NCI-H460 (cell line): ENCODE results near the gene CREB5. TPM values are rescaled to one million over a fixed set of nuclear protein-coding genes. Genes with fewer than 3 reads are reported as not detected.

Experiments
- DNase-seq: peaks from one replicate; pipeline ENCODE4 v3.0.0-alpha.2; 2016; ENCODE audit warnings: low read depth; ENCODE audit errors: extremely low read depth
- total RNA-seq: library from RNA; depleted of rRNA; stranded (reverse); fragments of >200 nt; shearing (Covaris generic); gene quantifications from 2 replicates; pipeline ENCODE4 v1.2.3, GENCODE V29; 2014

CREB5 gene
- total RNA-seq, 1 experiment from 2014 or later: 26.1 TPM

DNA sequence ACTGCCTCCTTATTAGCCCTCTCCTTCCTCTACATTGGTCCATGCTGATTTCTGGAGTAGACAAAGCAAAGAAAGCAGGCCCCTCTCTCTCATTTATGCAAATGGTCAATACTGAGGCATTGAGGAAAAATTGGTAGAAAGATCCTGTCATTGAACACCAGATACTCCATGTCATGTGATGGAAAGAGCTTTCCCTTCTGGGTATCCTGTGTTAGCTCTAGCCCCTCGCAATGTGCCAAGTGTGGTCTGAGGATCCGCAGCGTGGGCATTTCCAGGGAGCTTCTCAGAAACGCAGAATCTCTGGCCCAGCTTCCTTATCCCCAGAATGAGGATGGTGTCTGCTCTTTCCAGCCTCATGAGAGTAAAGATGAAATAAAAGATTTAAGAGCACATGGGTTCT, 159.1 kb downstream of the CREB5 start:
- no peak for DNase-seq

GRCh38 chr7:28572321-28573058, 160.2 kb downstream of the CREB5 start:
- no peak for DNase-seq

- DNase-seq: no peak
Measured at GRCh38 chr7:28573059-28573553, 160.8 kb downstream of the CREB5 start.

DNA sequence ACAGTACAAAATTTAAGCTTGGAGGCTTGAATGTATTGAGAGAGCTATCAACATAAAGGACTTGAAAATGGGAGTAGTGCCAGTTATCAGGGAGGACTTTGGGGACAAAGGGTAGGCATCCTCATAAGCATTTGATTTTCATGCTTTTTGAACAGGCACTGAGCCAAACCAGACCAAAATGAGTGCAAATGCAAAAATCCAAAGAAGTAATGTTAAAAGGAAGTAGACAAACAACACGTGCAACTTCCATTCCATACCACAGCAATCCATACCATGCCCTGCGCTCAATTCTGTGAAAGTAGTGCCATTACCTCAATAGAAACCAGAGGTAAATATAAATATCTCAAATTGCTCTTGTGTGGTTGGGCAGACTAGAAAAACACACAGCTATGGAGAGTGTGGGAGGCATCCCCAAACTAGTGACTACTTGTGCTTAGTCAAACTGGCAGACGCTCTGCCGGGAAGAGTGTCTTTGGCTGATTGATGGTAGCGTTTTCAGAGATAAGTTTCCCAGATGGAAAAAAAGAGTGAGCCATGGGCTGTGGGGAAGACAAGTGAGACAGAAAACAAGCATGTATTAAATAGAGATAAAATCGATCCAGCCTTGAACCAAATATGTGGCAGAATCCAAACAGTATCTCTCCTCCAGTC, 161.5 kb downstream of the CREB5 start:
- DNase-seq: no peak

DNA sequence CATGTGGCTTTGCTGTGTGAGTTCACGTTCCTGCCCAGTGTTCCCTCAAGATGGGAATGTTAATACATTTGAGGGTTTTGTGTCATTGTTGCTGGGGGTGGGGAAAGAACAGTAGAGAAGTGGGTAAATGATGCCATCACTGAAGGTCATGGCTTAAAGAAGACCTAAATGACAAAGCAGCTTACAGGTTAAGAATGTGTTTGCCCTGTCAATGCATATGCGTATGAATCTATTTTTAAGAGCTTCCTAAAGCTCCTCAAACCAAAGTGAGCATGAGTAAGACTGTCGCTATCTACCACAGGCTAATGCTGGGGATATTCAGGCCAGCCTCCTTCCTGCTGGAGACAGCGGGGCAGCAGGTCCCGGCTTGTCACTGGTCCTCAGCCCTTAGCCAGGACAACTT, 162.9 kb downstream of the CREB5 start:
- no peak for DNase-seq

GRCh38 chr7:28576656-28577055, 164.3 kb downstream of the CREB5 start:
- DNase-seq: no peak

DNA sequence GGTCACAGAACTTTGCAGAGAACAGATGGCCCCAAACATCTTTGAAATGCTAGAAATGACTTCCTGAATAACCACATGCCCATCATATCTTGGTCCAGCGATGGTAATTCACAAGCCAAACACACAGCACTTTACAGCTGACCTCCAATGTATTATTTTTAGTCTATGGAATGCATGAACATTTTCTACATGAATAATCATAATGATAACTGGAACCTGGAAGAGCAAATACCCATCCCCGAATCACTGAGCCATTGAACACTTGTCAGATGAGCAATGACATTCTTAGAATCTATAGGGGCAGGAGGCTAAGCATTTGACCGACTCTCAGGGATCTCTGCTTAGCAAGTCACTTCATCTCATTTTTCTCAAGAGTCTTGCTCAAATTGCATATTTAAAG, 167.3 kb downstream of the CREB5 start:
- no peak for DNase-seq

DNA sequence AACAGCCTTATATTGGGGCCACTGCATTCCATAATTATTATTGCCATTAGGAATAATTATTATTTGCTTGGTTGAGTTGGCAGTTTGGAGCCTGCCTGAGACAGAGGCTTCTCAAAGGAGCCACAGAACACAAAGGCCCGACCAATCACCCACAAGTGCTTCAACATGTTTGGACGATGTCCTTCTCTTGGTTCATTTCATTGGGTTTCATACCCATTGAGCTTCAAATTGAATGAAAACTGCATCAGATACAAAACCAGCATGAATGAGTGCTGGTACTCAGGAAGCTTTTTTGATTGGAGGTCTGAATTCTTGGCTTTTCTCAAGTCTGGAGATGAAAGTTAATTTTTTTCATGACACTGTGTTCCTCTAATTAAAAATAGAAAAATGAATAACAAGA, 168.3 kb downstream of the CREB5 start:
- no peak for DNase-seq

- no peak for DNase-seq
Measured at GRCh38 chr7:28581351-28581750, 169.0 kb downstream of the CREB5 start.

DNA sequence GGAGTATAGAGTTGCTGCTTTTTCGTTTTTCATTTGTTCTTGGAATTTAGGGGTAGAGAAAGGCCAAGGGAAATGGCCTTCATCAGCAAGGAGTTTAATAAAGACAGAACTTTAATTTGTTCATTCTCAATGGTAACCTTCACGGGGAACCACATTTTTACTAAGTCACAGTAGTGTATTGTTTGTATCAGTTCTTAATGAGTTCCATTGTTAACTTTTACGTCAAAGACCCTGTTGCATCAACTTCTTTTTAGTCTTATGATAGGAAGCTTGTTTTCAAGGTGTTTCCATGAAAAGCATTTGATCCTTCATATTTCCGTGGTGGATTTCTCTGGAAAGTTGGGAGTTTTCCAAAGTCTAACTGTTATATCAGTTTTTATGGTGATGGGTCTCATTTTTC, 169.9 kb downstream of the CREB5 start:
- DNase-seq: no peak

DNA sequence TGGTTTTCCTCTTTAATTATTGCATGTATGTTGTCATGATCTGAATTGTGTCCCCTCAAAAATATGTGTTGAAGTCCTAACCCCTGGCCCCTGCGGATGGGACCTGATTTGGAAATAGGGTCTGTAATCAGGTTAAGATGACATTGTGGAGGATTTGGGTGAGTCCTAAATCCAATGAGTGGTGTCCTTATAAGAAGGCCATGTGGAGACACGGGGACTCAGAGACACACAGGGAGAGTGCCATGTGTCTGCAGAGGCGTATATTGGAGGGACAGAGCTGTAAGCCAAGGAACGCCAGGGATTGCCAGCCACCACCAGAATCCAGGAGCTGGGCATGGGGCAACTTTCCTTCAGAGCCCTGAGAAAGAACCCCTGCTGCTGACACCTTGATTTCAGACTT, 171.9 kb downstream of the CREB5 start:
- no peak for DNase-seq

DNA sequence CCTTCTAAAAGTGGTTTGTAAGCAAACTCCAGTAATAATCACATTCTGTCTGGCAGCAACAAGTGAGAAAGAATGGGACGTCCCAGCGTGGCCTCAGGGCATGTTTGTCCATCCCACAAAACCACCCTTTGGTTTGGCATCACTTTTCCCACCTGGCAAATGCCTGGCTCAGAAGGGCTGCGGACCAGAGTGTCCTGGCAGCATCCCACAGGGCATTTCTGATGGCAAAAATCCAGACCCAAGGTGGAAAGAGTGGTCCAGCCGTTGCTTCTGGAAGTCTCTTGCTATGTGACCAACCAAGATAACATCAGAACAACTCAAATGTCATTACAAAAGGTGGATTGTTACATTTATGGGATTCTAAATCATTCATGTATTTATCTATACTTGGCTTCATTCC, 174.4 kb downstream of the CREB5 start:
- DNase-seq: no peak

DNA sequence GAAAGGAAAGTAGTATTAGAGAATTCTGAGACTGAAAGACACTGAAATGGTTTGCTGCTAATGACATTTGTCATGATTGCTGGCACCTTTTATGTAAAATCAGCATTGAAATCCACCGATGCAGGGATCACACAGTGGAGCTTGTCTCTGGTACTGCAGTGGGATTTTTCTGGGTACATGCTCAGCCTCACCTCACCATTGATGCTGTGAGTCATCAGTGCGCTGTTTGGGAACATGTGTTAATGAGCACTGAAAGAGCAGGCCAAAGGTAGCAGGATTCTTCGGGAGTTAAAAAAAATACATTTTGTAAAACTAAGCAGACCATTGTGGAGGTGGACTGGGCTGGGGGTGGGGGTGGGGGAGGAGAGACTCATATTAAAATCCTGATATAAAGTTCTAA, 174.9 kb downstream of the CREB5 start:
- DNase-seq: no peak

GRCh38 chr7:28588602-28589001, 176.3 kb downstream of the CREB5 start:
- DNase-seq: no peak

DNA sequence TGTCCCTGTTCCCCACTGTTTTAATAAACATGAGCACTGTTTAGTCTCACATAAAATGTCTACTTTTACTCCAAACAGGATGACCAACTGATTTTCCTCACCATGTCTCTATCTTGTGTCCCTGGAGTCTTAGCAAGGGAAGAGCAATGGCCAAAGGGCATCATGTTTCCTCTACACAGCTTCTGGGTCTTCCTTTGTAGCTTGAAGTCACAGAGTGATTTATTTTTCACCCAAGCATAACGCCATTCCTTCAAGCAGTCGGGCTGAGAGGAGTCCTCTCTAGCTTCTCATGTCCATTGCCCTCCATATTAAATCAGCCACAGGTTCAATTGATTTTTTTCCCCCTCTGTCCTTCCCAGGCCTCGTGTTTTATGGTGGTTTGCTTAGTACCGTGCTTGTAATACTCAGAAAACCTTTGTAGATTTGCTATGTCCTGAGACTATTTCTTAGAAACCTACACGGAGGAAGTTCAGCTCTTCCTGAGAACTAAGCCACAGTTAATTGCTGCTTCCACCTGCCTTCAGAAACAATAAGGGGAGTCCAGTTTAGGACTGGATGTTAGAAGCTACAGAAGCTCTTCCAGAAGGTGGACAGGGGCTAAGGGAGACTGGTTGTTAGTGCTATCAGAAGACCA, 178.8 kb downstream of the CREB5 start:
- no peak for DNase-seq

- DNase-seq: no peak
Measured at GRCh38 chr7:28591725-28592349, 179.5 kb downstream of the CREB5 start.

DNA sequence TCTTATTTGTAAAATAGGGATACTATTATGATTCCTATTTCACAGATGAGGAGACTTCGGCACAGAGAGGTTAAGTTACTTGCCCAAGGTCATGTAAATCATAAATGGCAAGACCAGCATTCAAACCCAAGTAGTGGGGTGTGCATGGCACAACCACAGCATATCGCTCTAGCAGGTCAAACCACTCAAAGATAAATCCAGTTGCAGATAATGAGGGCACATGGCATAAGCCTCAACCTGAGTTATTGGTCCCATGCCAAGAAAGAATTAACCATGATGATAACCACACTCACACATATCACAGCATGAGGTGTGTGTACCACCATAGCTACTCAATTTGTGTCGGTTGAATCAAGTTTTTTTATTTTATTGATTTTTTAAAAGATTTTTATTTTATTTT, 180.5 kb downstream of the CREB5 start:
- DNase-seq: no peak

DNA sequence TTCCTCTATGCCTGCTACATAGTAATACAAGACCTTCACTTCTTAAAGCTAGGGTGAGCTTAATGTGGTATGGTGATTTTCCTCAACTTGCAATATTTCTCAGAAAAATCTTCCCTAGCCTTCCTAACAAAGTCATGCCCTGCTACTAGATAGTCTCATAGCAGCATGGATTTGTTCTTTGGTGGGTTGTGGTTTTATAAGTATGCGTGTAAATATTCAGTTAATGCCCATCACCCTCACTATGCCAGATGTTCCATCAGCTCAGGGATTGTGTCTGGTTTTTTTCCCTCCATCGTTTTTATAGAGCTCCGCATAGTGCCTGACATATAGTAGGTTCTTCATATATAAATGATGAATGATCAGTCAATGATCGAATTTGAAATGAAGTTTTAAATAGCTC, 182.8 kb downstream of the CREB5 start:
- DNase-seq: no peak

- DNase-seq: no peak
Measured at GRCh38 chr7:28595801-28596200, 183.5 kb downstream of the CREB5 start.

GRCh38 chr7:28596245-28596935, 184.1 kb downstream of the CREB5 start:
- no peak for DNase-seq

GRCh38 chr7:28597284-28597683, 185.0 kb downstream of the CREB5 start:
- no peak for DNase-seq
